ENCODE results near the gene IER5.

GRCh38 chr1:181102841-181103240, 14.3 kb downstream of the IER5 start:
- TF ChIP-seq CTCF (conservative IDR thresholded peaks at IDR 0.05; ENCODE audit: low read depth, low read length) (no peak), EZH2 (IDR thresholded peaks at IDR 0.05; ENCODE audit: low read length, unreplicated experiment) (no peak)
